ENCODE data around the gene CORIN.

CORIN gene

GRCh38 chr4:47817275-47817674 lies 20.6 kb downstream of the CORIN start:
- Histone ChIP-seq H3K27ac (ENCODE audit: poor library complexity, severe bottlenecking) (no peak overlapping the region), H3K27me3 (ENCODE audit: insufficient read depth, poor library complexity, severe bottlenecking) (no peaks in the 10 kb centered on the region), H3K9me3 (ENCODE audit: severe bottlenecking) (no peaks in the 10 kb centered on the region), H3K4me3 (ENCODE audit: severe bottlenecking) (no peak overlapping the region), H3K36me3 (ENCODE audit: low read depth) (no peaks in the 10 kb centered on the region), H3K4me1 (ENCODE audit: insufficient read depth, poor library complexity, severe bottlenecking) (no peaks in the 10 kb centered on the region)
- ATAC-seq (ENCODE audit: low read depth) (no peak), DNase-seq (ENCODE audit: low spot score) (no peak)
- TF ChIP-seq CTCF (IDR thresholded peaks at IDR 0.05; ENCODE audit: poor library complexity, severe bottlenecking) = no peak

DNA sequence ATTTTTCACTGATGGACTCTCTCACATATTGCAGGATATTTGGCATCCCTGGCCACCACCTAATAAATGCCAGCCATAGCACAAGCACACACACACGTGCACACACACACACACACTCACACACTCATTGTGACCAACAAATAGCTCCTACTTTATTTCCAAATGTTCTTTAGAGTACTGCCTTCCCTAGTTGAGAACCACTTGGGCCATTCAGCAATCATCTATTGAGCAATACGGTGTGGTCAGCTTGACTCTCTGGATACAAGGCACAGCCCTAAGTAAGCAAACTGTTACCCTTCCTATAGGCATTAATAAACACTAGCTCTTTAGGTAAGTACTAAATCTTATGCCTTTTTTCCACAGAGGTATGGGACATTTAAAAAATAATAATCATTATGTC lies 21.1 kb downstream of the CORIN start:
- Histone ChIP-seq H3K9me3 (ENCODE audit: severe bottlenecking) (no peaks in the 10 kb centered on the region), H3K4me3 (ENCODE audit: severe bottlenecking) (no peak overlapping the region), H3K27me3 (ENCODE audit: insufficient read depth, poor library complexity, severe bottlenecking) (no peaks in the 10 kb centered on the region), H3K4me1 (ENCODE audit: insufficient read depth, poor library complexity, severe bottlenecking) (no peaks in the 10 kb centered on the region), H3K27ac (ENCODE audit: poor library complexity, severe bottlenecking) (no peak overlapping the region), H3K36me3 (ENCODE audit: low read depth) (no peaks in the 10 kb centered on the region)
- TF ChIP-seq CTCF (IDR thresholded peaks at IDR 0.05; ENCODE audit: poor library complexity, severe bottlenecking) = no peak
- ATAC-seq (ENCODE audit: low read depth) (no peak), DNase-seq (ENCODE audit: low spot score) (no peak)

DNA sequence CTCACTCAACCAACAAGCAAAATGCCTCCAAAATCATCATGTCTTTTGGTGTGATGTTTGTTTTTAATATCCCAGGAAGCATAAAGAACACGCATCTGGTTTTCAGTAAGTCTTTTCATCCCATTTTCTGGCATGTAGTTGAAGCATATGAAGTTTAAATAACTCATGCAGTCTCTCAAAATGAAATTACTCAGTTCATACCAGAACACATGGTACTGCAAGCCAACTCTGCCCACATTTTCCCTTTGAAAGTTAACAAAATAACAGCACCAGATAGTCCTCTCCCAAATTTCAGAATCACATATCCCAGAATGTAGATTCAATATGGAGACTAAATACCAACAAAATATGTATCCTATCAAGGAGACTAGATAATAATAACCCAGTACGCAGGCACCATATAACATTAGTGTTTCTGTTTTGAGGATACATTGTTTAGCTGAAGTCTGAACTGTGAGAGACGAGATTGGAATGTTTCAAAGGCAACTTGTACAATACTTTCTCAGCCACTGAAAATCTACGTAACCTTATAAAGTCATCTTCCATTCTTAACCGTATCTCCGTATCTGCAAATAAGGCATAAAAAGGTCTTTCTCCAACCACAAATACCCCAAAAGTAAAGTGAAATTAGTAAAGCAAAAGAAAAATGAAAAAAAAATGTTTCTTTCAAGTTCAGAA lies 23.1 kb downstream of the CORIN start:
- H3K9me3 ChIP-seq (ENCODE audit: severe bottlenecking) = no peaks in the 10 kb centered on the region
- H3K36me3 ChIP-seq (ENCODE audit: low read depth) = no peaks in the 10 kb centered on the region
- H3K4me3 ChIP-seq (ENCODE audit: severe bottlenecking) = no peak overlapping the region
- H3K27ac ChIP-seq (ENCODE audit: poor library complexity, severe bottlenecking) = no peak overlapping the region
- H3K27me3 ChIP-seq (ENCODE audit: insufficient read depth, poor library complexity, severe bottlenecking) = no peaks in the 10 kb centered on the region
- H3K4me1 ChIP-seq (ENCODE audit: insufficient read depth, poor library complexity, severe bottlenecking) = no peaks in the 10 kb centered on the region
- no peak for TF ChIP-seq CTCF (IDR thresholded peaks at IDR 0.05; ENCODE audit: poor library complexity, severe bottlenecking)
- ATAC-seq (ENCODE audit: low read depth) (no peak), DNase-seq (ENCODE audit: low spot score) (no peak)

DNA sequence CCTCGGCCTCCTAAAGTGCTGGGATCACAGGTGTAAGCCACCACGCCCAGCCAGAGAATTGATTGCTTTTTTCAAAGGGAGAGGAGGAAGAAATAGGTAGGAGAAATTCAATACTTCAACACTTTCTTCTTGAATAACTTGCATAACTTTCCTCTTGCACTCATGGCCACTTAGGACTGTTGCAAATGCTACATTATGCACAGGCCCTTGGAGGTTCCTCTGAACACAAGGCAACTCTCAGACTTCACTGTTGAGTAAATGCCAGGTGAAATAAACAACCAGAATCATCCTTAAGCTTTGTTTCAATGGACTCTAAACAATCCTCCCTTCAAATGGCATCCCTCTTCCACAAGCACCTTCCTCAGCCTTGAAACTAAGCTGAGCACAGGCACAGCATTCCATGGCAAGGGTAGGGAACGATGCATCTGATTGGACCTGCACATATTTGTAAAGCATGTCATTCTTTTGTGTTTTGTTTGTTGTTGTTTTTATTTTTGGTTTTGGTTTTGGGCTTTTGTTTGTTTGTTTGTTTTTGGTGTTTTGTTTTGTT lies 28.1 kb downstream of the CORIN start:
- no peaks in the 10 kb centered on the region for H3K9me3 ChIP-seq (ENCODE audit: severe bottlenecking)
- no peaks in the 10 kb centered on the region for H3K4me1 ChIP-seq (ENCODE audit: insufficient read depth, poor library complexity, severe bottlenecking)
- H3K36me3 ChIP-seq (ENCODE audit: low read depth) = no peaks in the 10 kb centered on the region
- no peaks in the 10 kb centered on the region for H3K27me3 ChIP-seq (ENCODE audit: insufficient read depth, poor library complexity, severe bottlenecking)
- ATAC-seq (ENCODE audit: low read depth) (no peak), DNase-seq (ENCODE audit: low spot score) (no peak)
- TF ChIP-seq CTCF (IDR thresholded peaks at IDR 0.05; ENCODE audit: poor library complexity, severe bottlenecking) = no peak
- no peak overlapping the region for H3K4me3 ChIP-seq (ENCODE audit: severe bottlenecking)
- no peak overlapping the region for H3K27ac ChIP-seq (ENCODE audit: poor library complexity, severe bottlenecking)

DNA sequence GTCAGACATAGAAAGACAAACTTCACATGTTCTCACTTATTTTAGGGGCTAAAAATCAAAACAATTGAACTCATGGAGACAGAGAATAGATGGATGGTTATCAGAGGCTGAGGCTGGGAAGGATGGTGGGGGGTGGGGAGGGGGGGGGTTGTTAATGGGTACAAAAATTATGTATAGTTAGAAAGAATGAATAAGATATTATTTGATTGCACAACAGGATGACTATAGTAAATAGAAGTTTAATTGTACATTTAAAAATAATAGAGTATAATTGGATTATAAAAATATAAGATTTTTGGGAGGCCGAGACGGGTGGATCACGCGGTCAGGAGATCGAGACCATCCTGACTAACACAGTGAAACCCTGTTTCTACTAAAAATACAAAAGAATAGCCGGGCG lies 33.3 kb downstream of the CORIN start:
- Histone ChIP-seq H3K4me1 (ENCODE audit: insufficient read depth, poor library complexity, severe bottlenecking) (no peaks in the 10 kb centered on the region), H3K27me3 (ENCODE audit: insufficient read depth, poor library complexity, severe bottlenecking) (no peaks in the 10 kb centered on the region), H3K27ac (ENCODE audit: poor library complexity, severe bottlenecking) (no peak overlapping the region), H3K36me3 (ENCODE audit: low read depth) (no peaks in the 10 kb centered on the region), H3K4me3 (ENCODE audit: severe bottlenecking) (no peak overlapping the region), H3K9me3 (ENCODE audit: severe bottlenecking) (no peaks in the 10 kb centered on the region)
- no peak for DNase-seq (ENCODE audit: low spot score)
- TF ChIP-seq CTCF (IDR thresholded peaks at IDR 0.05; ENCODE audit: poor library complexity, severe bottlenecking) = no peak
- ATAC-seq (ENCODE audit: low read depth) = no peak

Data from RWPE2 (cell line).